HepG2 (cell line): ENCODE results near the gene NSMCE1. TPM values are rescaled to one million over a fixed set of nuclear protein-coding genes. Genes with fewer than 3 reads are reported as not detected.

Experiments used
- ARID3A ChIP-seq: IDR thresholded peaks from 2 replicates; pipeline ENCODE4 v1.6.1; 2012; ENCODE audit warnings: low read depth, low read length, improper control_type of control experiment
- DMAP1 ChIP-seq: IDR thresholded peaks from 2 replicates; pipeline ENCODE4 v1.6.1; 2016
- DNMT1 ChIP-seq: sonication (generic); formaldehyde crosslinking; IDR thresholded peaks from 2 replicates; pipeline ENCODE4 v1.5.1; 2020; ENCODE audit warnings: mild to moderate bottlenecking, missing genetic modification reagents
- GPN1 ChIP-seq: sonication (generic); formaldehyde crosslinking; IDR thresholded peaks from 2 replicates; pipeline ENCODE4 v1.5.1; 2020; ENCODE audit warnings: missing genetic modification reagents, borderline replicate concordance
- GZF1 ChIP-seq: sonication (generic); formaldehyde crosslinking; IDR thresholded peaks from 2 replicates; pipeline ENCODE4 v1.5.1; 2020; ENCODE audit warnings: mild to moderate bottlenecking, missing genetic modification reagents
- MAF1 ChIP-seq: sonication (generic); formaldehyde crosslinking; IDR thresholded peaks from 2 replicates; pipeline ENCODE4 v1.5.0; 2020; ENCODE audit warnings: missing genetic modification reagents, borderline replicate concordance
- MLX ChIP-seq: IDR thresholded peaks from 2 replicates; pipeline ENCODE4 v1.6.1; 2016
- MTA3 ChIP-seq: sonication (generic); formaldehyde crosslinking; IDR thresholded peaks from 2 replicates; pipeline ENCODE4 v1.4.0; 2020; ENCODE audit warnings: missing genetic modification reagents
- MTERF4 ChIP-seq: sonication (generic); formaldehyde crosslinking; IDR thresholded peaks from 2 replicates; pipeline ENCODE4 v1.8.0; 2023; ENCODE audit warnings: mild to moderate bottlenecking, missing genetic modification reagents
- NFAT5 ChIP-seq: sonication (generic); formaldehyde crosslinking; IDR thresholded peaks from 2 replicates; pipeline ENCODE4 v1.4.0; 2020; ENCODE audit warnings: missing genetic modification reagents
- REXO4 ChIP-seq: sonication (generic); formaldehyde crosslinking; IDR thresholded peaks from 2 replicates; pipeline ENCODE4 v1.8.0; 2022; ENCODE audit warnings: missing genetic modification reagents, mild to moderate bottlenecking, borderline replicate concordance
- RFX5 ChIP-seq: IDR thresholded peaks from 2 replicates; pipeline ENCODE4 v1.6.1; 2011; ENCODE audit warnings: low read depth, low read length, improper control_type of control experiment
- SSRP1 ChIP-seq: IDR thresholded peaks from 2 replicates; pipeline ENCODE4 v1.6.1; 2016; ENCODE audit warnings: control low read depth
- SUZ12 ChIP-seq: fragments of 150-350 bp; IDR thresholded peaks from 2 replicates; pipeline ENCODE4 v1.6.1; 2014; ENCODE audit warnings: low read depth, low read length
- TCF7L2 ChIP-seq: IDR thresholded peaks from 2 replicates; pipeline ENCODE4 v1.6.1; 2011; ENCODE audit warnings: mild to moderate bottlenecking, low read depth, low read length, moderate library complexity
- ZFP1 ChIP-seq: IDR thresholded peaks from 2 replicates; pipeline ENCODE4 v1.6.1; 2016
- ZNF235 ChIP-seq: sonication (generic); formaldehyde crosslinking; IDR thresholded peaks from 2 replicates; pipeline ENCODE4 v1.8.1; 2023; ENCODE audit warnings: mild to moderate bottlenecking, missing genetic modification reagents, borderline replicate concordance
- ZNF274 ChIP-seq: sonication (generic); formaldehyde crosslinking; IDR thresholded peaks from 2 replicates; pipeline ENCODE4 v1.5.1; 2020; ENCODE audit warnings: mild to moderate bottlenecking, missing genetic modification reagents
- ZNF282 ChIP-seq: fragments of 450-650 bp; IDR thresholded peaks from 2 replicates; pipeline ENCODE4 v1.6.1; 2018; ENCODE audit not compliant: partially characterized antibody
- ZNF749 ChIP-seq: sonication (generic); formaldehyde crosslinking; IDR thresholded peaks from 2 replicates; pipeline ENCODE4 v1.8.0; 2022; ENCODE audit warnings: mild to moderate bottlenecking, missing genetic modification reagents, moderate library complexity, borderline replicate concordance
- ZSCAN21 ChIP-seq: sonication (generic); formaldehyde crosslinking; IDR thresholded peaks from 2 replicates; pipeline ENCODE4 v1.8.0; 2022; ENCODE audit warnings: mild to moderate bottlenecking, missing genetic modification reagents, moderate library complexity, borderline replicate concordance
- polyA plus RNA-seq, 8 experiments: library from polyadenylated mRNA; depleted of rRNA in 3 of 8; stranded (reverse) in 7 of 8; unstranded in 1 of 8; fragments of >200 nt; fragmentation: Illumina TruSeq in 4 of 8; extraction: Trizol in 4 of 8; gene quantifications; 2 replicates each; pipeline versions ENCODE4 v1.2.1 to v1.2.3, GENCODE V29; 2011 to 2016; ENCODE audit warnings: low read depth in 4 of 8, missing spikeins in 1 of 8, mixed read lengths in 1 of 8; ENCODE audit not compliant: insufficient read depth in 1 of 8
- total RNA-seq, 5 experiments: library from RNA; depleted of rRNA; stranded (reverse); fragments of >200 nt; fragmentation: Illumina TruSeq; extraction: Trizol; gene quantifications; 2 replicates each; pipeline ENCODE4 v1.2.3, GENCODE V29; 2016; ENCODE audit warnings: low read depth in 1 of 5

Gene NSMCE1
- total and polyA plus RNA-seq, 2 of the 13 experiments (the other 11 are each of a cell fraction or from before 2014, with no cell fraction given), result 42.7 to 52.9 TPM

- peak; percentile 90 for TF ChIP-seq NFAT5 (CRISPR knock-in tag)
- peak; percentile 85 for TF ChIP-seq ZSCAN21 (CRISPR knock-in tag)
- TF ChIP-seq ZNF235 (CRISPR knock-in tag), result peak; percentile 22; the same call in 1 of the 2 replicates
- TF ChIP-seq ZNF749, result peak; percentile 93
- 0 out of 2 replicates have a peak, but pooled peaks have one; percentile 62 for TF ChIP-seq DNMT1 (CRISPR knock-in tag)
- TF ChIP-seq MLX, result peak; percentile 79
- TF ChIP-seq ZNF282, result no peak
- 0 out of 2 replicates have a peak, but pooled peaks have one; percentile 21 for TF ChIP-seq MAF1
- TF ChIP-seq ZFP1 (CRISPR knock-in tag), result peak; percentile 77
- peak; percentile 94 for TF ChIP-seq ARID3A
- no peak for TF ChIP-seq TCF7L2
- TF ChIP-seq GZF1 (CRISPR knock-in tag), result peak; percentile 86; the same call in 1 of the 2 replicates
- no peak for TF ChIP-seq GPN1 (CRISPR knock-in tag)
- TF ChIP-seq SSRP1, result 0 out of 2 replicates have a peak, but pooled peaks have one; percentile 45
- TF ChIP-seq RFX5, result peak; percentile 51
- TF ChIP-seq MTA3 (CRISPR knock-in tag), result no peak
- peak; percentile 96 for TF ChIP-seq DMAP1
- no peak for TF ChIP-seq REXO4 (CRISPR knock-in tag)
- peak; percentile 56 for TF ChIP-seq MTERF4 (CRISPR knock-in tag)
- TF ChIP-seq ZNF274, result 0 out of 2 replicates have a peak, but pooled peaks have one; percentile 14
- TF ChIP-seq SUZ12, result no peak
These were observed 64.9 kb downstream of the NSMCE1 start, which contains the start of gene KDM8 (continued) for GRCh38 chr16:27203507-27204311.
